SU-DHL-6 (cell line): ENCODE results near the gene TIAM2.

Experiments used
- H2AFZ ChIP-seq: fragments of 200-600 bp; sonication (generic); 2 replicates; pipeline ENCODE4 v1.6.1; 2014; ENCODE audit warnings: low read depth, mild to moderate bottlenecking, moderate library complexity, mixed read lengths, antibody characterized with exemption, low read length; ENCODE audit not compliant: severe bottlenecking
- H3F3A ChIP-seq: fragments of 200-600 bp; shearing (Covaris generic); 2 replicates; pipeline ENCODE4 v1.6.0; 2016; ENCODE audit warnings: antibody characterized with exemption, mild to moderate bottlenecking; ENCODE audit not compliant: insufficient read depth
- H3K27ac ChIP-seq: fragments of 200-600 bp; sonication (generic); 2 replicates; pipeline ENCODE4 v1.5.1; 2016; ENCODE audit warnings: low read depth, mild to moderate bottlenecking, low read length, moderate library complexity, mixed read lengths
- H3K27me3 ChIP-seq: fragments of 200-600 bp; sonication (generic), shearing (Covaris generic); 2 replicates; pipeline ENCODE4 v1.6.0; 2014; ENCODE audit warnings: mild to moderate bottlenecking, low read length
- H3K36me3 ChIP-seq: fragments of 200-600 bp; sonication (generic); 2 replicates; pipeline ENCODE4 v1.6.1; 2014; ENCODE audit warnings: mild to moderate bottlenecking, low read length, mixed read lengths
- H3K4me2 ChIP-seq: fragments of 300-600, 200-600 bp; shearing (Covaris generic), sonication (generic); 2 replicates; pipeline ENCODE4 v1.6.0; 2014; ENCODE audit warnings: low read length, low read depth, mild to moderate bottlenecking; ENCODE audit not compliant: poor library complexity, severe bottlenecking
- H3K4me3 ChIP-seq: fragments of 200-600 bp; sonication (generic); 2 replicates; pipeline ENCODE4 v1.5.1; 2014; ENCODE audit warnings: antibody characterized with exemption, low read length, mild to moderate bottlenecking, mixed read lengths; ENCODE audit not compliant: insufficient read depth, poor library complexity, severe bottlenecking
- H3K79me2 ChIP-seq: fragments of 200-600 bp; sonication (generic); 2 replicates; pipeline ENCODE4 v1.6.1; 2014; ENCODE audit warnings: mild to moderate bottlenecking, low read length, moderate library complexity; ENCODE audit not compliant: insufficient read depth
- H3K9ac ChIP-seq: fragments of 200-600 bp; sonication (generic); 2 replicates; pipeline ENCODE4 v1.7.0; 2014; ENCODE audit warnings: mild to moderate bottlenecking, low read length
- H3K9me2 ChIP-seq: fragments of 200-600 bp; sonication (generic); replicated peaks from 2 replicates; pipeline ENCODE4 v1.6.1; 2014; ENCODE audit warnings: low read length; ENCODE audit not compliant: insufficient read depth
- H3K9me3 ChIP-seq: fragments of 200-600 bp; sonication (generic); 2 replicates; pipeline ENCODE4 v1.6.1; 2014; ENCODE audit warnings: low read length, mixed read lengths; ENCODE audit not compliant: insufficient read depth
- H4K20me1 ChIP-seq: fragments of 200-600 bp; sonication (generic); 2 replicates; pipeline ENCODE4 v1.6.1; 2014; ENCODE audit warnings: low read depth, mild to moderate bottlenecking, antibody characterized with exemption, low read length, moderate library complexity, mixed read lengths
- CTCF ChIP-seq: fragments of 200-600 bp; sonication (generic); IDR thresholded peaks from one replicate; pipeline ENCODE4 v1.5.1; 2017; ENCODE audit warnings: antibody characterized with exemption, mild to moderate bottlenecking, low read length, moderate library complexity; ENCODE audit not compliant: insufficient read depth, poor library complexity, severe bottlenecking
- EZH2phosphoT487 ChIP-seq: fragments of 200-600 bp; sonication (generic), shearing (Covaris generic); conservative IDR thresholded peaks from 2 replicates; pipeline ENCODE4 v1.6.1; 2018; ENCODE audit warnings: mild to moderate bottlenecking, antibody characterized with exemption, low read length, moderate library complexity, mixed read lengths

Gene TIAM2

GRCh38 chr6:155077784-155078183 lies 82.7 kb downstream of the TIAM2 start:
- no peak overlapping the region for H2AFZ ChIP-seq
- H3F3A ChIP-seq: no peaks in the 10 kb centered on the region
- no peaks in the 10 kb centered on the region for H4K20me1 ChIP-seq
- H3K79me2 ChIP-seq: no peaks in the 10 kb centered on the region
- H3K4me2 ChIP-seq: no peak overlapping the region
- H3K9me3 ChIP-seq: no peaks in the 10 kb centered on the region
- H3K36me3 ChIP-seq: no peaks in the 10 kb centered on the region
- no peak overlapping the region for H3K9ac ChIP-seq
- no peak overlapping the region for H3K4me3 ChIP-seq
- TF ChIP-seq EZH2phosphoT487 (no peak), CTCF (no peak)
- H3K9me2 ChIP-seq: no peaks in the 10 kb centered on the region
- no peak overlapping the region for H3K27ac ChIP-seq
- no peaks in the 10 kb centered on the region for H3K27me3 ChIP-seq

- no peaks in the 10 kb centered on the region for H3F3A ChIP-seq
- H2AFZ ChIP-seq: no peak overlapping the region
- H3K9me2 ChIP-seq: no peaks in the 10 kb centered on the region
- no peak overlapping the region for H3K9ac ChIP-seq
- no peak overlapping the region for H3K4me2 ChIP-seq
- no peak overlapping the region for H3K27ac ChIP-seq
- no peaks in the 10 kb centered on the region for H4K20me1 ChIP-seq
- TF ChIP-seq CTCF: no peak
- no peak for TF ChIP-seq EZH2phosphoT487
- H3K4me3 ChIP-seq: no peak overlapping the region
- no peaks in the 10 kb centered on the region for H3K9me3 ChIP-seq
- H3K79me2 ChIP-seq: no peaks in the 10 kb centered on the region
- H3K27me3 ChIP-seq: no peaks in the 10 kb centered on the region
- H3K36me3 ChIP-seq: no peaks in the 10 kb centered on the region
These were observed 83.2 kb downstream of the TIAM2 start for GRCh38 chr6:155078331-155078745.

GRCh38 chr6:155079985-155080452 lies 84.9 kb downstream of the TIAM2 start:
- H3F3A ChIP-seq: no peaks in the 10 kb centered on the region
- H2AFZ ChIP-seq: no peak overlapping the region
- no peak overlapping the region for H3K4me3 ChIP-seq
- no peaks in the 10 kb centered on the region for H3K36me3 ChIP-seq
- no peak overlapping the region for H3K27ac ChIP-seq
- TF ChIP-seq CTCF (no peak), EZH2phosphoT487 (no peak)
- no peaks in the 10 kb centered on the region for H4K20me1 ChIP-seq
- H3K79me2 ChIP-seq: no peaks in the 10 kb centered on the region
- H3K9ac ChIP-seq: no peak overlapping the region
- H3K9me2 ChIP-seq: no peaks in the 10 kb centered on the region
- H3K27me3 ChIP-seq: no peaks in the 10 kb centered on the region
- H3K4me2 ChIP-seq: no peak overlapping the region
- H3K9me3 ChIP-seq: no peaks in the 10 kb centered on the region
